ENCODE measurements around the gene M6PR. TPM values are rescaled to one million over a fixed set of nuclear protein-coding genes. Genes with fewer than 3 reads are reported as not detected.

M6PR gene
- total and polyA plus RNA-seq, 2 of the 13 experiments (the other 11 are each of a cell fraction or from before 2014, with no cell fraction given), result 98.2 to 127 TPM

DNA sequence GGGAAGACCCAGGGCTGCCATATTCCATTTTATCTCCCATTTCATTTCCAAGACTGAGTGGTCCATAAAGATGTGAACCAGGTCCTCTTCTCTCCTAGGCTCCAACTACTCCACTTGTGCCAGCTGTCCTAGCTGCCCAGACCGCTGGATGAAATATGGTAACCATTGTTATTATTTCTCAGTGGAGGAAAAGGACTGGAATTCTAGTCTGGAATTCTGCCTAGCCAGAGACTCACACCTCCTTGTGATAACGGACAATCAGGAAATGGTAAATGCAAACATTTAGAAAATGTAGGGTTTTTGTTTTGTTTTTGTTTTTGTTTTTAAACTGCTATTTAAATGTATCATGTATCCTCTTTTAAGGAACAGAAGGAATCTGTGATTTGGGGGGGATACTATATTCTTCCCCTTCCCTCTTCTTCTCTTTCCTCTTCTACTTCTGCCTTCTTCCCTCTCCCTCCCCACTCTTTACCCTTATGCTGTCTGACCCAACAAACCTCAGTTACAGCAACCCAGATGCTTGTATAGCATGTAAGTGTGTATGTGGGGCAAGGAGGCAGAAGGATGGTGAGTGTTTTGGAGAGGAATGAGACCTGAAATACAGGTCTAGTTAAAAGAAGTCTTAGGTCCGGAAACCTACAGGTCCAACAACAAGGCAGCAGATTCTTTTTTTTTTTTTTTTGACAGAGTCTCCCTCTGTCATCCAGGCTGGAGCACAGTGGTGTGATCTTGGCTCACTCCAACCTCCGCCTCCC, 45.8 kb upstream of the M6PR start (continued):
- TF ChIP-seq, protein P1, sequence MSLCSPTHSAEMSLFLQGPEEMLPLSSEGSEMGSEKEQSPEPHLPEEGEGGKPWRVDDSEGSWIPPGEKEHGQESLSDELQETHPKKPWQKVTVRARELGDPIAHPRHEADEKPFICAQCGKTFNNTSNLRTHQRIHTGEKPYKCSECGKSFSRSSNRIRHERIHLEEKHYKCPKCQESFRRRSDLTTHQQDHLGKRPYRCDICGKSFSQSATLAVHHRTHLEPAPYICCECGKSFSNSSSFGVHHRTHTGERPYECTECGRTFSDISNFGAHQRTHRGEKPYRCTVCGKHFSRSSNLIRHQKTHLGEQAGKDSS (CRISPR knock-in tag; IDR thresholded peaks at IDR 0.05; ENCODE audit: borderline replicate concordance, low read depth), result no peak
- TF ChIP-seq HOXD1 (CRISPR knock-in tag; IDR thresholded peaks at IDR 0.05) (no peak), THAP7 (CRISPR knock-in tag; IDR thresholded peaks at IDR 0.05) (no peak), GPBP1L1 (CRISPR knock-in tag; IDR thresholded peaks at IDR 0.05) (no peak), HOXA9 (CRISPR knock-in tag; IDR thresholded peaks at IDR 0.05; ENCODE audit: borderline replicate concordance) (no peak), SUZ12 (IDR thresholded peaks at IDR 0.05; ENCODE audit: low read depth, low read length) (no peak), TP53 (CRISPR knock-in tag; conservative IDR thresholded peaks at IDR 0.05) (no peak)
- TF ChIP-seq, protein P2, sequence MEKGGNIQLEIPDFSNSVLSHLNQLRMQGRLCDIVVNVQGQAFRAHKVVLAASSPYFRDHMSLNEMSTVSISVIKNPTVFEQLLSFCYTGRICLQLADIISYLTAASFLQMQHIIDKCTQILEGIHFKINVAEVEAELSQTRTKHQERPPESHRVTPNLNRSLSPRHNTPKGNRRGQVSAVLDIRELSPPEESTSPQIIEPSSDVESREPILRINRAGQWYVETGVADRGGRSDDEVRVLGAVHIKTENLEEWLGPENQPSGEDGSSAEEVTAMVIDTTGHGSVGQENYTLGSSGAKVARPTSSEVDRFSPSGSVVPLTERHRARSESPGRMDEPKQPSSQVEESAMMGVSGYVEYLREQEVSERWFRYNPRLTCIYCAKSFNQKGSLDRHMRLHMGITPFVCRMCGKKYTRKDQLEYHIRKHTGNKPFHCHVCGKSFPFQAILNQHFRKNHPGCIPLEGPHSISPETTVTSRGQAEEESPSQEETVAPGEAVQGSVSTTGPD (CRISPR knock-in tag; IDR thresholded peaks at IDR 0.05), result no peak

All from HepG2 (cell line).